ENCODE measurements around the gene EDC4. TPM values are rescaled to one million over a fixed set of nuclear protein-coding genes. Genes with fewer than 3 reads are reported as not detected.

Gene EDC4
- total and polyA plus RNA-seq, 4 donors, result 14.4 to 66.4 (median 50.0) TPM

- no peak overlapping the region for H3K4me3 ChIP-seq (ENCODE audit: low read length in 2 of 2)
- H3K4me1 ChIP-seq (ENCODE audit: control insufficient read depth in 1 of 2, insufficient read depth in 2 of 2, low read length in 2 of 2), result peaks cover 0 to 5% of the 10 kb centered on the region in 2 donors
- no peak for ATAC-seq (ENCODE audit: low FRiP score)
- intact Hi-C loops (cut with DNase I), result loop anchor here in 1 of 2 donors (1.0 kb wide), 1 partner anchor 18 kb away; no protein-coding TSS in a partner anchor
- H3K36me3 ChIP-seq (ENCODE audit: control insufficient read depth in 1 of 2, insufficient read depth in 2 of 2, low read length in 1 of 2), result no peaks in the 10 kb centered on the region
- H3K27ac ChIP-seq (ENCODE audit: low read depth in 1 of 2, low read length in 2 of 2), result peak overlapping the region in 1 of 2 donors; percentile 7
- no peak for DNase-seq
- 53 to 54% methylated on average over 5 of the region's 5 CpGs for WGBS, 2 donors
- H3K27me3 ChIP-seq (ENCODE audit: control insufficient read depth in 1 of 2, insufficient read depth in 2 of 2, low read length in 1 of 2), result no peaks in the 10 kb centered on the region
- no peaks in the 10 kb centered on the region for H3K9me3 ChIP-seq (ENCODE audit: control insufficient read depth, low read length)
Observed at GRCh38 chr16:67845291-67846062, 27.4 kb upstream of the EDC4 start.

GRCh38 chr16:67846063-67846319 is 26.9 kb upstream of the EDC4 start:
- no peaks in the 10 kb centered on the region for H3K9me3 ChIP-seq (ENCODE audit: control insufficient read depth, low read length)
- H3K4me3 ChIP-seq (ENCODE audit: low read length in 2 of 2), result peak overlapping the region; percentile 33 to 76
- 5 to 8% methylated on average over 2 of the region's 2 CpGs for WGBS, 2 donors
- peak overlapping the region; percentile 17 to 97 for H3K27ac ChIP-seq (ENCODE audit: low read depth in 1 of 2, low read length in 2 of 2)
- ATAC-seq (ENCODE audit: low FRiP score) (no peak), DNase-seq (no peak)
- H3K4me1 ChIP-seq (ENCODE audit: control insufficient read depth in 1 of 2, insufficient read depth in 2 of 2, low read length in 2 of 2), result peaks cover 0 to 5% of the 10 kb centered on the region in 2 donors
- intact Hi-C loops (cut with DNase I), result loop anchor here in 1 of 2 donors (1.0 kb wide), 1 partner anchor 17 kb away; no protein-coding TSS in a partner anchor
- H3K27me3 ChIP-seq (ENCODE audit: control insufficient read depth in 1 of 2, insufficient read depth in 2 of 2, low read length in 1 of 2), result no peaks in the 10 kb centered on the region
- H3K36me3 ChIP-seq (ENCODE audit: control insufficient read depth in 1 of 2, insufficient read depth in 2 of 2, low read length in 1 of 2), result no peaks in the 10 kb centered on the region

GRCh38 chr16:67846320-67847063 is 26.4 kb upstream of the EDC4 start, which contains the start of gene NUTF2:
NUTF2 (plus strand) TSS chr16:67846933; CDS start chr16:67865131, 18,198 bp downstream.
- peak; percentile 97 to 98 for DNase-seq
- Histone ChIP-seq H3K27me3 (ENCODE audit: control insufficient read depth in 1 of 2, insufficient read depth in 2 of 2, low read length in 1 of 2) (no peaks in the 10 kb centered on the region), H3K4me3 (ENCODE audit: low read length in 2 of 2) (peak within 1 kb of the TSS; percentile 33 to 76), H3K4me1 (ENCODE audit: control insufficient read depth in 1 of 2, insufficient read depth in 2 of 2, low read length in 2 of 2) (peaks cover 0 to 5% of the 10 kb centered on the region in 2 donors), H3K36me3 (ENCODE audit: control insufficient read depth in 1 of 2, insufficient read depth in 2 of 2, low read length in 1 of 2) (no peaks in the 10 kb centered on the region), H3K27ac (ENCODE audit: low read depth in 1 of 2, low read length in 2 of 2) (peak within 1 kb of the TSS; percentile 17 to 97), H3K9me3 (ENCODE audit: control insufficient read depth, low read length) (no peaks in the 10 kb centered on the region)
- 0 to 1% methylated on average over 34 to 57 of the region's 57 CpGs for WGBS, 2 donors
- peak; percentile 92 for ATAC-seq (ENCODE audit: low FRiP score)
- intact Hi-C loops (cut with DNase I), result loop anchor here in 1 of 2 donors (1.0 kb wide), 1 partner anchor 17 kb away; no protein-coding TSS in a partner anchor

GRCh38 chr16:67847064-67847861 is 25.6 kb upstream of the EDC4 start, which contains the start of gene CENPT:
CENPT (minus strand) TSS chr16:67847693; CDS start chr16:67833859, 13,834 bp downstream.
- Histone ChIP-seq H3K4me1 (ENCODE audit: control insufficient read depth in 1 of 2, insufficient read depth in 2 of 2, low read length in 2 of 2) (peaks cover 0 to 5% of the 10 kb centered on the region in 2 donors), H3K27me3 (ENCODE audit: control insufficient read depth in 1 of 2, insufficient read depth in 2 of 2, low read length in 1 of 2) (no peaks in the 10 kb centered on the region), H3K36me3 (ENCODE audit: control insufficient read depth in 1 of 2, insufficient read depth in 2 of 2, low read length in 1 of 2) (no peaks in the 10 kb centered on the region), H3K9me3 (ENCODE audit: control insufficient read depth, low read length) (no peaks in the 10 kb centered on the region), H3K4me3 (ENCODE audit: low read length in 2 of 2) (peak within 1 kb of the TSS; percentile 33 to 76), H3K27ac (ENCODE audit: low read depth in 1 of 2, low read length in 2 of 2) (peak within 1 kb of the TSS; percentile 17 to 97)
- ATAC-seq (ENCODE audit: low FRiP score) (peak; percentile 75), DNase-seq (peak; percentile 55 to 88)
- WGBS, 2 donors, result 1% methylated on average over 41 to 62 of the region's 62 CpGs
- intact Hi-C loops (cut with DNase I), result no loop called here

GRCh38 chr16:67848118-67848517 is 24.7 kb upstream of the EDC4 start:
- Histone ChIP-seq H3K27me3 (ENCODE audit: control insufficient read depth in 1 of 2, insufficient read depth in 2 of 2, low read length in 1 of 2) (no peaks in the 10 kb centered on the region), H3K4me3 (ENCODE audit: low read length in 2 of 2) (peak overlapping the region in 1 of 2 donors; percentile 76), H3K9me3 (ENCODE audit: control insufficient read depth, low read length) (no peaks in the 10 kb centered on the region), H3K36me3 (ENCODE audit: control insufficient read depth in 1 of 2, insufficient read depth in 2 of 2, low read length in 1 of 2) (no peaks in the 10 kb centered on the region), H3K4me1 (ENCODE audit: control insufficient read depth in 1 of 2, insufficient read depth in 2 of 2, low read length in 2 of 2) (peaks cover 0 to 5% of the 10 kb centered on the region in 2 donors), H3K27ac (ENCODE audit: low read depth in 1 of 2, low read length in 2 of 2) (no peak overlapping the region)
- 81 to 86% methylated on average over 11 of the region's 11 CpGs for WGBS, 2 donors
- no peak for DNase-seq
- intact Hi-C loops (cut with DNase I), result no loop called here
- no peak for ATAC-seq (ENCODE audit: low FRiP score)

GRCh38 chr16:67853670-67854069 is 19.2 kb upstream of the EDC4 start:
- WGBS, 2 donors, result 96 to 97% methylated on average over 3 of the region's 3 CpGs
- no peaks in the 10 kb centered on the region for H3K9me3 ChIP-seq (ENCODE audit: control insufficient read depth, low read length)

GRCh38 chr16:67855789-67856188 is 17.1 kb upstream of the EDC4 start:
- DNase-seq, result no peak
- Histone ChIP-seq H3K36me3 (ENCODE audit: control insufficient read depth in 1 of 2, insufficient read depth in 2 of 2, low read length in 1 of 2) (no peaks in the 10 kb centered on the region), H3K4me3 (ENCODE audit: low read length in 2 of 2) (no peak overlapping the region), H3K4me1 (ENCODE audit: control insufficient read depth in 1 of 2, insufficient read depth in 2 of 2, low read length in 2 of 2) (no peaks in the 10 kb centered on the region), H3K9me3 (ENCODE audit: control insufficient read depth, low read length) (no peaks in the 10 kb centered on the region), H3K27me3 (ENCODE audit: control insufficient read depth in 1 of 2, insufficient read depth in 2 of 2, low read length in 1 of 2) (no peaks in the 10 kb centered on the region), H3K27ac (ENCODE audit: low read depth in 1 of 2, low read length in 2 of 2) (no peak overlapping the region)
- ATAC-seq (ENCODE audit: low FRiP score), result no peak
- intact Hi-C loops (cut with DNase I), result no loop called here
- 70 to 74% methylated on average over 10 of the region's 10 CpGs for WGBS, 2 donors

More at GRCh38 chr16:67853670-67854069, 19.2 kb upstream of the EDC4 start:
- Histone ChIP-seq H3K4me1 (ENCODE audit: control insufficient read depth in 1 of 2, insufficient read depth in 2 of 2, low read length in 2 of 2) (no peaks in the 10 kb centered on the region), H3K36me3 (ENCODE audit: control insufficient read depth in 1 of 2, insufficient read depth in 2 of 2, low read length in 1 of 2) (no peaks in the 10 kb centered on the region), H3K4me3 (ENCODE audit: low read length in 2 of 2) (no peak overlapping the region), H3K27ac (ENCODE audit: low read depth in 1 of 2, low read length in 2 of 2) (no peak overlapping the region), H3K27me3 (ENCODE audit: control insufficient read depth in 1 of 2, insufficient read depth in 2 of 2, low read length in 1 of 2) (no peaks in the 10 kb centered on the region)
- ATAC-seq (ENCODE audit: low FRiP score), result no peak
- DNase-seq, result no peak
- intact Hi-C loops (cut with DNase I), result no loop called here

- Histone ChIP-seq H3K36me3 (ENCODE audit: control insufficient read depth in 1 of 2, insufficient read depth in 2 of 2, low read length in 1 of 2) (no peaks in the 10 kb centered on the region), H3K9me3 (ENCODE audit: control insufficient read depth, low read length) (no peaks in the 10 kb centered on the region), H3K4me1 (ENCODE audit: control insufficient read depth in 1 of 2, insufficient read depth in 2 of 2, low read length in 2 of 2) (no peaks in the 10 kb centered on the region), H3K27ac (ENCODE audit: low read depth in 1 of 2, low read length in 2 of 2) (peak overlapping the region in 1 of 2 donors; percentile 48), H3K27me3 (ENCODE audit: control insufficient read depth in 1 of 2, insufficient read depth in 2 of 2, low read length in 1 of 2) (no peaks in the 10 kb centered on the region), H3K4me3 (ENCODE audit: low read length in 2 of 2) (no peak overlapping the region)
- WGBS, 2 donors, result 91 to 92% methylated on average over 5 of the region's 5 CpGs
- intact Hi-C loops (cut with DNase I), result no loop called here
- DNase-seq, result no peak
- no peak for ATAC-seq (ENCODE audit: low FRiP score)
Observed at GRCh38 chr16:67856927-67857546, 15.8 kb upstream of the EDC4 start.
